ENCODE results near the gene PPP2R5D.

DNA sequence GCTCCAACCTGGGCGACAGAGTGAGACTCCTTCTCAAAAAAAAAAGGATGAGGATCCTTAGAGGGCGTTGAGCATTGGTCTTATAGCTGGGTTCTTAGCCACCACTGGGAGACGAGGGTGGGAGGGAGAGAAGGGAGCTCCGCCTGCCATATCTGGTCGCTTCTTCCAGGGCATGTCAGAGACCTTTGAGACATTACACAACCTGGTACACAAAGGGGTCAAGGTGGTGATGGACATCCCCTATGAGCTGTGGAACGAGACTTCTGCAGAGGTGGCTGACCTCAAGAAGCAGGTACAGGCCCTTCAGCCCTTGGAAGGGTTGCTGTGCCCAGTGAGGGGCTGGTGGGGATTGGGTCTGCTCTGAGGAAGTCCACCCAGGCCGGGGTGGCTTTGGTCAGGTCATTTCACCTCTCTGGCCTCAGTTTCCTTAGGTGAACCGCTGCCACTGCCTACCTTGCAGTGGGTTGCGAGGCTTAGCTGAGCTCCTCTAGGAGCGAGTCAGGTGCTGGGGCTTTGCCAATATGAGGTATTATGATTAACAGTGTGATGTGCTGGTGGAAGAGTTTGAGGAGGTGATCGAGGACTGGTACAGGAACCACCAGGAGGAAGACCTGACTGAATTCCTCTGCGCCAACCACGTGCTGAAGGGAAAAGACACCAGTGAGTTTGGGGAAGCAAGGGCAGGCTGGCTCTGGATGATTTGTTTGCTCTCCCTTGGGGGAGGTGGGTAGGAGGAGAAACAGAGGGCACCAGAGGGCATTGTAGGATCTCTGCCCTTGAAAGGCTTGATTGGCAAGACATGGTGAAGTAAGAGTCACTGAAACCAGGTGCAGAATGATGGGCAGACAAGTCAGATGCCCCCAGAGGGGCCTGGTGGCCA is 46.6 kb upstream of the PPP2R5D start:
- TF ChIP-seq, protein P1, sequence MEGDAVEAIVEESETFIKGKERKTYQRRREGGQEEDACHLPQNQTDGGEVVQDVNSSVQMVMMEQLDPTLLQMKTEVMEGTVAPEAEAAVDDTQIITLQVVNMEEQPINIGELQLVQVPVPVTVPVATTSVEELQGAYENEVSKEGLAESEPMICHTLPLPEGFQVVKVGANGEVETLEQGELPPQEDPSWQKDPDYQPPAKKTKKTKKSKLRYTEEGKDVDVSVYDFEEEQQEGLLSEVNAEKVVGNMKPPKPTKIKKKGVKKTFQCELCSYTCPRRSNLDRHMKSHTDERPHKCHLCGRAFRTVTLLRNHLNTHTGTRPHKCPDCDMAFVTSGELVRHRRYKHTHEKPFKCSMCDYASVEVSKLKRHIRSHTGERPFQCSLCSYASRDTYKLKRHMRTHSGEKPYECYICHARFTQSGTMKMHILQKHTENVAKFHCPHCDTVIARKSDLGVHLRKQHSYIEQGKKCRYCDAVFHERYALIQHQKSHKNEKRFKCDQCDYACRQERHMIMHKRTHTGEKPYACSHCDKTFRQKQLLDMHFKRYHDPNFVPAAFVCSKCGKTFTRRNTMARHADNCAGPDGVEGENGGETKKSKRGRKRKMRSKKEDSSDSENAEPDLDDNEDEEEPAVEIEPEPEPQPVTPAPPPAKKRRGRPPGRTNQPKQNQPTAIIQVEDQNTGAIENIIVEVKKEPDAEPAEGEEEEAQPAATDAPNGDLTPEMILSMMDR (IDR thresholded peaks at IDR 0.05), result no peak
- TF ChIP-seq POLR2A (IDR thresholded peaks at IDR 0.05; ENCODE audit: low read length) (no peak), RFX5 (IDR thresholded peaks at IDR 0.05) (no peak), CEBPB (IDR thresholded peaks at IDR 0.05) (no peak), HDAC2 (IDR thresholded peaks at IDR 0.05) (no peak), RAD21 (conservative IDR thresholded peaks at IDR 0.05 in 1 of 2, IDR thresholded peaks at IDR 0.05 in 1 of 2) (no peak), HEYL (CRISPR knock-in tag; IDR thresholded peaks at IDR 0.05) (no peak)
- TF ChIP-seq, protein P2, sequence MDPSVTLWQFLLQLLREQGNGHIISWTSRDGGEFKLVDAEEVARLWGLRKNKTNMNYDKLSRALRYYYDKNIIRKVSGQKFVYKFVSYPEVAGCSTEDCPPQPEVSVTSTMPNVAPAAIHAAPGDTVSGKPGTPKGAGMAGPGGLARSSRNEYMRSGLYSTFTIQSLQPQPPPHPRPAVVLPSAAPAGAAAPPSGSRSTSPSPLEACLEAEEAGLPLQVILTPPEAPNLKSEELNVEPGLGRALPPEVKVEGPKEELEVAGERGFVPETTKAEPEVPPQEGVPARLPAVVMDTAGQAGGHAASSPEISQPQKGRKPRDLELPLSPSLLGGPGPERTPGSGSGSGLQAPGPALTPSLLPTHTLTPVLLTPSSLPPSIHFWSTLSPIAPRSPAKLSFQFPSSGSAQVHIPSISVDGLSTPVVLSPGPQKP (IDR thresholded peaks at IDR 0.05; ENCODE audit: low read depth, low read length), result no peak
